HepG2 (cell line): ENCODE data around the gene ODC1. TPM values are rescaled to one million over a fixed set of nuclear protein-coding genes. Genes with fewer than 3 reads are reported as not detected.

Experiments
- ATAC-seq: fragments of 200-7000 bp; cut with Tn5 transposase; 3 replicates; pipeline ENCODE4 v1.9.1; 2020; ENCODE audit warnings: mild to moderate bottlenecking, moderate library complexity
- BruUV-seq: library from RNA; stranded (reverse); fragments of 400-500 nt; replicated peaks from 2 replicates; lab custom pipeline; 2021; lab: Mats Ljungman, UMichigan
- CTCF ChIA-PET: fragments of 300-600 bp; formaldehyde crosslinking; extraction: SDS; loops from one replicate; lab custom pipeline; 2021; ENCODE audit warnings: low total read pairs, inconsistent platforms, low intra/inter-chr PET ratio; lab: Yijun Ruan, JAX
- POLR2A ChIA-PET: fragments of 350-600 bp; sonication (Branson Sonifier 250); formaldehyde crosslinking; loops from one replicate; lab custom pipeline; 2020; ENCODE audit warnings: antibody characterized with exemption, inconsistent platforms; lab: Yijun Ruan, JAX
- DNase-seq: peaks from one replicate; pipeline ENCODE4 v3.0.0-alpha.2; 2015; ENCODE audit warnings: low spot score
- FAIRE-seq: peaks from 3 replicates; lab custom pipeline; 2011; peaks lifted over from hg19 to GRCh38; lab: Jason Lieb, UNC
- H2AFZ ChIP-seq: one replicate; pipeline ENCODE4 v1.6.1; 2011; ENCODE audit warnings: low read length, inconsistent platforms
- H3K27ac ChIP-seq: fragments of 300-600 bp; 3 replicates; pipeline ENCODE4 v1.8.0; 2011; ENCODE audit warnings: mixed run types, mild to moderate bottlenecking, mixed read lengths, low read length, inconsistent platforms; ENCODE audit not compliant: insufficient read depth; ENCODE audit errors: extremely low read length
- H3K27me3 ChIP-seq, 2 experiments: fragments of 200-600 bp in 1 of 2; 2 replicates in 1 of 2; 3 replicates in 1 of 2; pipeline versions ENCODE4 v1.6.0 to v1.8.0; 2011; ENCODE audit warnings: low read length in 2 of 2, mild to moderate bottlenecking in 2 of 2, moderate library complexity in 2 of 2, inconsistent platforms in 1 of 2; ENCODE audit not compliant: insufficient read depth in 2 of 2, control insufficient read depth in 1 of 2
- H3K36me3 ChIP-seq, 2 experiments: fragments of 200-600 bp in 1 of 2; replicated peaks in 1 of 2; 2 replicates in 1 of 2; 3 replicates in 1 of 2; pipeline versions ENCODE4 v1.5.1 to v1.8.0; 2011; ENCODE audit warnings: low read length in 2 of 2, inconsistent platforms in 1 of 2; ENCODE audit not compliant: insufficient read depth in 2 of 2, control insufficient read depth in 1 of 2
- H3K4me1 ChIP-seq: 2 replicates; pipeline ENCODE4 v1.5.1; 2012; ENCODE audit warnings: low read length, inconsistent platforms; ENCODE audit not compliant: insufficient read depth
- H3K4me2 ChIP-seq: 2 replicates; pipeline ENCODE4 v1.6.0; 2011; ENCODE audit warnings: low read depth, low read length, inconsistent platforms
- H3K4me3 ChIP-seq, 3 experiments: fragments of 200-600 bp in 1 of 3; sonication (generic), shearing (Covaris generic) in 1 of 3; replicated peaks in 1 of 3; 2 replicates each; pipeline ENCODE4 v1.5.1; 2011 to 2016; ENCODE audit warnings: low read length in 3 of 3, inconsistent platforms in 2 of 3, low read depth in 2 of 3, mild to moderate bottlenecking in 2 of 3, control low read depth in 1 of 3, mixed read lengths in 1 of 3; ENCODE audit not compliant: insufficient read depth in 1 of 3
- H3K79me2 ChIP-seq: one replicate; pipeline ENCODE4 v1.6.1; 2011; ENCODE audit warnings: low read length, inconsistent platforms; ENCODE audit not compliant: insufficient read depth
- H3K9ac ChIP-seq: 2 replicates; pipeline ENCODE4 v1.6.0; 2011; ENCODE audit warnings: mild to moderate bottlenecking, low read depth, low read length, inconsistent platforms; ENCODE audit not compliant: insufficient read depth
- H3K9me3 ChIP-seq: 2 replicates; pipeline ENCODE4 v1.5.1; 2012; ENCODE audit warnings: mild to moderate bottlenecking, low read length
- H4K20me1 ChIP-seq: 2 replicates; pipeline ENCODE4 v1.6.0; 2011; ENCODE audit warnings: inconsistent platforms, mild to moderate bottlenecking, low read length, moderate library complexity; ENCODE audit not compliant: insufficient read depth
- NAIF1 ChIP-seq: sonication (generic); formaldehyde crosslinking; IDR thresholded peaks from 2 replicates; pipeline ENCODE4 v1.5.0; 2020; ENCODE audit warnings: mild to moderate bottlenecking, missing genetic modification reagents, borderline replicate concordance
- NFIC ChIP-seq: IDR thresholded peaks from 2 replicates; pipeline ENCODE4 v1.6.1; 2012; ENCODE audit warnings: mild to moderate bottlenecking, low read length, inconsistent platforms
- PAWR ChIP-seq: sonication (generic); formaldehyde crosslinking; IDR thresholded peaks from 2 replicates; pipeline ENCODE4 v1.4.0; 2020; ENCODE audit warnings: missing genetic modification reagents, mild to moderate bottlenecking, borderline replicate concordance
- ZNF317 ChIP-seq: sonication (generic); formaldehyde crosslinking; IDR thresholded peaks from 2 replicates; pipeline ENCODE4 v1.5.0; 2020; ENCODE audit warnings: mild to moderate bottlenecking, missing genetic modification reagents
- ZSCAN21 ChIP-seq: sonication (generic); formaldehyde crosslinking; IDR thresholded peaks from 2 replicates; pipeline ENCODE4 v1.8.0; 2022; ENCODE audit warnings: mild to moderate bottlenecking, missing genetic modification reagents, moderate library complexity, borderline replicate concordance
- WGBS: methylation state at CpG from one replicate; pipeline ENCODE4 v1.1.6; 2017; ENCODE audit warnings: low lambda C conversion rate; 5-methylcytosine and 5-hydroxymethylcytosine counted together
- in situ Hi-C: cut with HindIII; loops from 2 replicates; pipeline ENCODE4 v1.10.0; 2017; ENCODE audit warnings: low pct_unique_long_range_greater_than_20kb; ENCODE audit not compliant: extremely low pct_ligation_motif_present
- intact Hi-C: fragments of 100-400 bp; cut with micrococcal nuclease; formaldehyde crosslinking; loops from one replicate; pipeline ENCODE4 v1.10.0; 2022; ENCODE audit not compliant: unreplicated experiment
- polyA plus RNA-seq, 8 experiments: library from polyadenylated mRNA; depleted of rRNA in 3 of 8; stranded (reverse) in 7 of 8; unstranded in 1 of 8; fragments of >200 nt; fragmentation: Illumina TruSeq in 4 of 8; extraction: Trizol in 4 of 8; gene quantifications; 2 replicates each; pipeline versions ENCODE4 v1.2.1 to v1.2.3, GENCODE V29; 2011 to 2016; ENCODE audit warnings: low read depth in 4 of 8, missing spikeins in 1 of 8, mixed read lengths in 1 of 8; ENCODE audit not compliant: insufficient read depth in 1 of 8
- total RNA-seq, 5 experiments: library from RNA; depleted of rRNA; stranded (reverse); fragments of >200 nt; fragmentation: Illumina TruSeq; extraction: Trizol; gene quantifications; 2 replicates each; pipeline ENCODE4 v1.2.3, GENCODE V29; 2016; ENCODE audit warnings: low read depth in 1 of 5
- TF ChIP-seq, protein P1 (sequence below): IDR thresholded peaks from 2 replicates; pipeline ENCODE4 v1.6.1; 2016
- TF ChIP-seq, protein P2 (sequence below): sonication (generic); formaldehyde crosslinking; IDR thresholded peaks from 2 replicates; pipeline ENCODE4 v1.5.1; 2020; ENCODE audit warnings: mild to moderate bottlenecking, missing genetic modification reagents, borderline replicate concordance

Gene ODC1
- total and polyA plus RNA-seq, 2 of the 13 experiments (the other 11 are each of a cell fraction or from before 2014, with no cell fraction given): 142 to 371 TPM

DNA sequence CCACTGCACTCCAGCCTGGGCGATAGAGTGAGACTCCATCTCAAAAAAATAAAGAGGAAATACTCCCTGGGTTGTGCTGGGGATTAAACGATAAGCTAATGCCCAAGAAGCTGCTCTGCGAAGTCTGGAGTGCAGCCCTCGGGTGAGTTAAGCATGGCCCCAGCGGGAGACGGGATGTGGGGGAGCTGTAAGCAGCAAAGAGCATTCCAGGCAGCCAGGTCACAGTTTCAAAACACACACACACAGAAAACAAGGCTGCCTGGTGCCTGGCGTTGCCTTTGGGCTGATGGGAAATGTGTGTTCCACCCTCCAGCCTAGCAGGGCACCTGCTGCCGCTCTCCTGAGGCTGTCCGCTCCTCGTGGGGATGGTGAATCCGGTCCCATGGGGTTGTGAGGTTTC, 24.1 kb downstream of the ODC1 start (continued):
- TF ChIP-seq, protein P1, sequence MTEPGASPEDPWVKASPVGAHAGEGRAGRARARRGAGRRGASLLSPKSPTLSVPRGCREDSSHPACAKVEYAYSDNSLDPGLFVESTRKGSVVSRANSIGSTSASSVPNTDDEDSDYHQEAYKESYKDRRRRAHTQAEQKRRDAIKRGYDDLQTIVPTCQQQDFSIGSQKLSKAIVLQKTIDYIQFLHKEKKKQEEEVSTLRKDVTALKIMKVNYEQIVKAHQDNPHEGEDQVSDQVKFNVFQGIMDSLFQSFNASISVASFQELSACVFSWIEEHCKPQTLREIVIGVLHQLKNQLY (CRISPR knock-in tag): no peak
- TF ChIP-seq ZSCAN21: no peak
- TF ChIP-seq PAWR: no peak
- TF ChIP-seq NAIF1: no peak
- no peak for TF ChIP-seq ZNF317 (CRISPR knock-in tag)
- TF ChIP-seq, protein P2, sequence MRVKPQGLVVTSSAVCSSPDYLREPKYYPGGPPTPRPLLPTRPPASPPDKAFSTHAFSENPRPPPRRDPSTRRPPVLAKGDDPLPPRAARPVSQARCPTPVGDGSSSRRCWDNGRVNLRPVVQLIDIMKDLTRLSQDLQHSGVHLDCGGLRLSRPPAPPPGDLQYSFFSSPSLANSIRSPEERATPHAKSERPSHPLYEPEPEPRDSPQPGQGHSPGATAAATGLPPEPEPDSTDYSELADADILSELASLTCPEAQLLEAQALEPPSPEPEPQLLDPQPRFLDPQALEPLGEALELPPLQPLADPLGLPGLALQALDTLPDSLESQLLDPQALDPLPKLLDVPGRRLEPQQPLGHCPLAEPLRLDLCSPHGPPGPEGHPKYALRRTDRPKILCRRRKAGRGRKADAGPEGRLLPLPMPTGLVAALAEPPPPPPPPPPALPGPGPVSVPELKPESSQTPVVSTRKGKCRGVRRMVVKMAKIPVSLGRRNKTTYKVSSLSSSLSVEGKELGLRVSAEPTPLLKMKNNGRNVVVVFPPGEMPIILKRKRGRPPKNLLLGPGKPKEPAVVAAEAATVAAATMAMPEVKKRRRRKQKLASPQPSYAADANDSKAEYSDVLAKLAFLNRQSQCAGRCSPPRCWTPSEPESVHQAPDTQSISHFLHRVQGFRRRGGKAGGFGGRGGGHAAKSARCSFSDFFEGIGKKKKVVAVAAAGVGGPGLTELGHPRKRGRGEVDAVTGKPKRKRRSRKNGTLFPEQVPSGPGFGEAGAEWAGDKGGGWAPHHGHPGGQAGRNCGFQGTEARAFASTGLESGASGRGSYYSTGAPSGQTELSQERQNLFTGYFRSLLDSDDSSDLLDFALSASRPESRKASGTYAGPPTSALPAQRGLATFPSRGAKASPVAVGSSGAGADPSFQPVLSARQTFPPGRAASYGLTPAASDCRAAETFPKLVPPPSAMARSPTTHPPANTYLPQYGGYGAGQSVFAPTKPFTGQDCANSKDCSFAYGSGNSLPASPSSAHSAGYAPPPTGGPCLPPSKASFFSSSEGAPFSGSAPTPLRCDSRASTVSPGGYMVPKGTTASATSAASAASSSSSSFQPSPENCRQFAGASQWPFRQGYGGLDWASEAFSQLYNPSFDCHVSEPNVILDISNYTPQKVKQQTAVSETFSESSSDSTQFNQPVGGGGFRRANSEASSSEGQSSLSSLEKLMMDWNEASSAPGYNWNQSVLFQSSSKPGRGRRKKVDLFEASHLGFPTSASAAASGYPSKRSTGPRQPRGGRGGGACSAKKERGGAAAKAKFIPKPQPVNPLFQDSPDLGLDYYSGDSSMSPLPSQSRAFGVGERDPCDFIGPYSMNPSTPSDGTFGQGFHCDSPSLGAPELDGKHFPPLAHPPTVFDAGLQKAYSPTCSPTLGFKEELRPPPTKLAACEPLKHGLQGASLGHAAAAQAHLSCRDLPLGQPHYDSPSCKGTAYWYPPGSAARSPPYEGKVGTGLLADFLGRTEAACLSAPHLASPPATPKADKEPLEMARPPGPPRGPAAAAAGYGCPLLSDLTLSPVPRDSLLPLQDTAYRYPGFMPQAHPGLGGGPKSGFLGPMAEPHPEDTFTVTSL (CRISPR knock-in tag): no peak
- TF ChIP-seq, all 625 proteins: peak for 0

DNA sequence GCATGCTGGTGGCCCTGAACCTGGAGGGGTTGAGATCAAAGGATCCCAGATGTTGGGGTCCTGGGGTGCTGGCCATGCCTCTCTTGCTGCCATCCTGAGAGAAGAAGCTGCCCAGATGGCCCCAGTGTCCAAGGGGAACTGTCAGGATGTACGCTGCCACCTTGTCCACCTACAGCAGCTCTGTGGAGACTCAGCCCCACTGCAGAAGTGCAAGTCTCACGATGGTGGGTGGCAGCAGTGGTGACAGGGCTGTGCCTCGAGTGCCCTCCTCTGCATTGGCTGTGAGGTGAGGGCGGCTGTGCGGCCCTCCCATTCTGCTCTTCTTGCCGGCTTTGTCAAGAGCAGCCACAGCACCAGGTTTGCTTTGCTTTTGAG, 24.7 kb downstream of the ODC1 start:
- no peak overlapping the region for H3K4me2 ChIP-seq
- ATAC-seq: no peak
- CTCF ChIA-PET: no interaction called here
- POLR2A ChIA-PET: no interaction called here
- no peaks in the 10 kb centered on the region for H3K27me3 ChIP-seq
- H3K4me3 ChIP-seq: no peak overlapping the region
- no peak overlapping the region for H2AFZ ChIP-seq
- H3K4me1 ChIP-seq: no peaks in the 10 kb centered on the region
- FAIRE-seq: no peak
- in situ Hi-C loops: no loop called here
- TF ChIP-seq NFIC: no peak
- no peak for DNase-seq
- no peak overlapping the region for H3K9ac ChIP-seq
- no peak overlapping the region for H3K27ac ChIP-seq
- no peaks in the 10 kb centered on the region for H3K9me3 ChIP-seq
- no peaks in the 10 kb centered on the region for H3K79me2 ChIP-seq
- no TSS peak for BruUV-seq
- peaks cover 17 to 36% of the 10 kb centered on the region in 2 experiments; a peak in 4 of 5 replicates for H3K36me3 ChIP-seq
- no peaks in the 10 kb centered on the region for H4K20me1 ChIP-seq
- intact Hi-C loops: no loop called here
- WGBS: 97% methylated on average over 4 of the region's 6 CpGs
